ENCODE measurements around the gene MRPL40. TPM values are rescaled to one million over a fixed set of nuclear protein-coding genes. Genes with fewer than 3 reads are reported as not detected.

MRPL40 gene
- total RNA-seq, 1 experiment from 2014 or later, result 50.4 TPM

GRCh38 chr22:19461506-19461905 lies 29.2 kb downstream of the MRPL40 start:
- no peak for DNase-seq (ENCODE audit: low read depth)

GRCh38 chr22:19463008-19463407 lies 30.7 kb downstream of the MRPL40 start:
- DNase-seq (ENCODE audit: low read depth), result no peak

DNA sequence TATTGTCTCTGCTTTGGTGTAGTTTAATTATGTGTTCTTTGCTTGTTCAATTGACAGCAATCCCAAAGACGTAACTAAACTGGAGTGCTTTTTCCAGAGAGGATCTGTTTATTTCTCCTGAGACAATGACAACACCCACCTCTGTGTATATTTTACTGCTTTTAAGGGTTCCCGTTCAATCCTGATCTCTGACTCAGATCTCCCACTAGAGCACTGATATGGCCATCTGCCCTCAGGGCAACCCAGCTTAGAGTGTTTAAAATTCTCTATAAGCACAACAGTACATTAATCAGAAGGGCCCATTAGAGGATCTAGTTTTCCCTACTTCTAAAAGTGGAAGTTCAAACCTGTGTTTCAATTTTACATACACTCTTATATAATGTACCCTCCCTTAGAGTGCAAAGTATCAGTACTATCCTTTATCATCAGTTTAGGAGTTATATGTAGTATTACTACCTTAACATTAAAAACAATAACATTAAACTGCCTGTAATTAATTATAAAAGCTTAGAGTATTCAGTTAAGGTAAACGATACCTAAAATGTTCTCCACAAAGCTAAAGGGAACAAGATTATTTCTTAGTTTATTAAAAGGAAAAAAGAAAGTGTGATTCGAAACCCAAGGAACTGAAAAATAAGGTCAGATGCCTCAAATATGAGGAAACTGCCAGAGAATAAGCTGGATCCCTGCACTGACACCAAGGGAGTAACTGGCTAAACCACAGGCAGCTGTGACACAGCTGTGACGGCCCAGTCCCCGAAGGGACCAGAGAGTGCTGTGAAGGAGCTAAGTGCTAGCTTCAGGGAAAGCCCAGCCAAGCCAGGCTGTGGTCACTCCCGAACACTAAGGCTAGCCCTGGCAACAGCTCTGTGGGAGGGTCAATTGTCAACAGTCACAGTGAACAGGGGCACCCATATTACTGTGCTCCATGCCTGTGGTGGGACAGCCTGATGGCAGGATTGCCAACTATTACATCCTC lies 31.4 kb downstream of the MRPL40 start:
- DNase-seq (ENCODE audit: low read depth), result peak; percentile 90

DNA sequence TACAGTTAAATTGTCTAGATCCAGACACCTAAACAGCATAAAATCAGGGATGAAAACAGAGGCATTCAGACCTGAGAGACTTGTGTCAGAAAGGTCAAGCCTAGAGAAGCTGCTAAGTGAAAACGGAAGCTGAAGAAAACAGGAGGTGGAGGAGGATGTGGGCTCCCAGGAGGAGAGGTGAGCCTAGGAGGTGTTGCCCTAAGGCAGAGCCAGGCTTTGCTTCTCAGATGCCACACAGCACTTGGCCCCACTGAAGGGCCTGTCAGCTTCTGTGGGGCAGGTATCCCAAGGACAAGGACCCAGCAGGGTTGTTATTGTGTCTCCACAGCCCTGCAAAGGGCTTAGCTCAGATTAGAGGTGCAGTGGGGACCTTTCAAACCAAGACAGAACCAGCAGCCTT lies 32.2 kb downstream of the MRPL40 start:
- no peak for DNase-seq (ENCODE audit: low read depth)

GRCh38 chr22:19464975-19465374 lies 32.6 kb downstream of the MRPL40 start:
- DNase-seq (ENCODE audit: low read depth), result no peak

DNA sequence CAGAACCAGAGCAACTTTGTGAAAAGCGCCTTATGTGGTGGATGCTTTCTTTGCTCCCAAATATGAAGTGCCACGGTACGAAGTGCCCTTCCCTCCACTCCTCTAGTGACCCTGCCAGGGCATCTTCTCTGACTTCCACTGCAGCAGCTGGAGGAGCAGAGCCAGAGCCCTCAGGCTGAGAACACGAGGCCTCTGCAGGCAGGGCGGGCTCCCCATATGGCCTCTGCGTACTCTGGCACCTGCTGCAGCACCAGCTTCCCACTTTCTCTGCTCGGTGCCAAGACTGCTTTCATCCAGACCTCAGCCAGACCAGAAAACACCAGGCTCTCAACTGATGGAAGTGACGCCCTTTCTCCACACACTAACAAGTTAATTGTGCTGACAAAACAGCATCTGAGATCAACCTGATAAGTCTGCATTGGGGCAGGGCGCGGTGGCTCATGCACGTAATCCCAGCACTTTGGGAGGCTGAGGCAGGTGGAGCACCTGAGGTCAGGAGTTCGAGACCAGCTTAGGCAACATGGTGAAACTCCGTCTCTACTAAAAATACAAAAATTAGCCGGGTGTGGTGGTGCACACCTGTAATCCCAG lies 33.9 kb downstream of the MRPL40 start:
- no peak for DNase-seq (ENCODE audit: low read depth)

- no peak for DNase-seq (ENCODE audit: low read depth)
These were observed 34.8 kb downstream of the MRPL40 start for GRCh38 chr22:19466848-19467752.

DNA sequence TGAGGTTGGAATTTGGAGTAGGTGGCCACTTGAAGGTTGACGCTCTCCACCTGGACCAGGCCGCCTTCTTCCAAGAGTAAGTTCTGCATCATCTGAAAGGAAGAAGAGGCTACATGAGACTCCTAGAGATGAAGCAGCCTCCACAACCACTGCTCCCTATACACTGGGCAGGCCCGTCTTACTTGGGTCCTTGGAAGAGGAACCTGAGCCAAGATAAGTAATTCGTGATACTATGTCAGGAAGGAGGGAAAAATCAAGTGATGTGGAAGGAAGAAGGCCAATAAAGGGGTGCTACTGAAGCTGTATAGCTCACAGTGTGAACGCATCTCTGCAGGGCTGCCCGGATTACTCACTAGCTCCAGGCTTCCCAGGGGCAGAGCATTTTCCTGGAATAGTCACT lies 35.6 kb downstream of the MRPL40 start:
- DNase-seq (ENCODE audit: low read depth), result no peak

GRCh38 chr22:19469421-19469820 lies 37.1 kb downstream of the MRPL40 start:
- DNase-seq (ENCODE audit: low read depth), result no peak

DNA sequence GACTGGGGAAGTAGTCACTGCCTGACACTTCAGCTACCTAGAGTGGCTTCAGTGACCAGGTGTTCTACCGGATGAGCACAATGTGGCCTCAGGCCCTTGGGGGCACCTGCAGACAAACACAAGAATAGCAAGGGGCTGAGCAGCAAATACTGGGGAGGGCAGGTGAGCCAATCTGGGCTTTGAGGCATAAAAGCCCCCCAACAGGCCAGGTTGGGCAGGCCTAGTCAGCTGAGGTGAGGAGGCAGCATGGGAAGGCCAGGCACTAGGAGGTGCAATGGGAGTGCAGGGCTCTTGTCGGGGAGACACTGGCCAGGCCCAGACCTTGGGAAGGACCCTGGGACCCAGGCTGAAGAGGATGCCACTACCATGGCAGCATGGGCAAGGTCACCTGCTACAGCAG lies 37.7 kb downstream of the MRPL40 start:
- DNase-seq (ENCODE audit: low read depth), result no peak

- no peak for DNase-seq (ENCODE audit: low read depth)
These were observed 39.2 kb downstream of the MRPL40 start for GRCh38 chr22:19471572-19471971.

DNA sequence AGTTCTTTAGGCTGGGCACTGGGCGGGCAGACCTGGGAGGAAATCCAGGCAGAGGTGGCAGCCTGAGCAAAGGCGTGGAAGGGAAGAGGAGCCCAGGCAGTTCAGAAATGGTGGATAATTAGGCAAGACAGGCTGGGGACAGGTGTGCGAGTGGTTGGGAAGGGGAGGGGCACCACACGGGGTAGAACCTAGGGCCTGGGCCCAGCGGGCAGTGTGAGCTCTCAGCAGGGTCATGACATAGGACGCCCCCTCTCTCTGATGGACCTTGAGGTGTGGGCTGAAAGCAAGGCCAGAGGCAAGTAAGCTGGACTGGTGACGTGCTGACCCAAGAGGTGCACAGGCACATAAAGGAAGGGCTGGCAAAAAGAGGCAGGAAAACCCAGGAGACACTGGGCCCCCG lies 39.9 kb downstream of the MRPL40 start:
- DNase-seq (ENCODE audit: low read depth), result no peak

- DNase-seq (ENCODE audit: low read depth), result peak; percentile 44
These were observed 41.2 kb downstream of the MRPL40 start for GRCh38 chr22:19473578-19473977.

GRCh38 chr22:19476023-19476422 lies 43.7 kb downstream of the MRPL40 start:
- no peak for DNase-seq (ENCODE audit: low read depth)

- DNase-seq (ENCODE audit: low read depth), result peak; percentile 15
These were observed 45.1 kb downstream of the MRPL40 start for GRCh38 chr22:19477321-19478044.

GRCh38 chr22:19478045-19478900 lies 45.9 kb downstream of the MRPL40 start:
- no peak for DNase-seq (ENCODE audit: low read depth)

DNA sequence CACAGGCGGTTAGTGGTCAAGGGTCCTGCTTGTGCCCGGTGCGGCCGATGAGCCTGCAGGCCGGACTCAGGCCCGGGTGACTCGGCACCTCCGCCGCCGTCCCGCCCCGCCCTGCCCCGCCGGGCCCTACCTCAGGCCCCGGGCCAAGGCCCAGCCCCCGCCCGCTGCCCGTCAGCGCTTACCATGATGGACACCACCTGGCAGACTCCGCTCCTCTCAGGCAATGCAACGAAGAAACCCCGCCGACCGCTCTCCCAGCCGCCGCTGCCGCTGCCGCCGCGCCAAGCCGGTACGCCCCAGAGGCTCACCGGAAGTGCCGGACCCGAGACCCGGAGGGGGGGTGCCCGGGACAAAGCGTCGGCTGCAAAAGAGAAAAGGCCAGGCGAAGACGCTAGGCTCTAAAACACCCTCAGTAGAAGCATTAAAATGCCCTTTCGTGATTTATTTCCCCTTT lies 46.6 kb downstream of the MRPL40 start, which contains the start of gene UFD1:
Gene UFD1 (minus strand): TSS at position 293 of the 454 bp plus-strand sequence. CDS start 108 bp downstream, at position 185.
- DNase-seq (ENCODE audit: low read depth), result peak; percentile 73

- DNase-seq (ENCODE audit: low read depth), result peak; percentile 96
These were observed 47.2 kb downstream of the MRPL40 start, which contains the start of gene CDC45 for GRCh38 chr22:19479355-19480172. Gene CDC45 (plus strand): TSS chr22:19479920. CDS start chr22:19479969, 49 bp downstream.

GRCh38 chr22:19480173-19480568 lies 47.8 kb downstream of the MRPL40 start:
- DNase-seq (ENCODE audit: low read depth), result no peak

Data from M059J (cell line).